ENCODE measurements around the gene EMILIN1. TPM values are rescaled to one million over a fixed set of nuclear protein-coding genes. Genes with fewer than 3 reads are reported as not detected.
"Not testable (repeated sequence)": the region's sequence is repeated elsewhere in the genome, so short reads cannot be mapped to it uniquely, and the experiment has no call there.

Gene EMILIN1
- total and polyA plus RNA-seq, 2 of the 8 experiments (the other 6 are each of a cell fraction or from before 2014, with no cell fraction given) = 1.9 to 3.0 TPM

GRCh38 chr2:27111392-27112078 is 33.1 kb downstream of the EMILIN1 start:
- not testable (repeated sequence) for H3K4me3 ChIP-seq (ENCODE audit: extremely low read depth in 1 of 4, insufficient read depth in 2 of 4, low read depth in 3 of 4, low read length in 4 of 4); H3K23me2 ChIP-seq (ENCODE audit: low read depth, low read length); H3K56ac ChIP-seq (replicated peaks; ENCODE audit: insufficient read length, low read depth, low read length); H4K5ac ChIP-seq (ENCODE audit: insufficient read length, low read depth, low read length); H3K4me2 ChIP-seq (ENCODE audit: insufficient read depth in 1 of 2, low read depth in 2 of 2, low read length in 2 of 2); H3K9me3 ChIP-seq (ENCODE audit: insufficient read depth in 2 of 2, low read depth in 1 of 2, low read length in 1 of 2); H3K27ac ChIP-seq (ENCODE audit: low read depth, low read length); H2BK15ac ChIP-seq (ENCODE audit: low read length); H2AFZ ChIP-seq (ENCODE audit: low read length); H2BK120ac ChIP-seq (replicated peaks; ENCODE audit: low read depth, low read length); H3K36me3 ChIP-seq (ENCODE audit: control insufficient read depth in 2 of 4, insufficient read depth in 4 of 4, low read length in 3 of 4); H3K18ac ChIP-seq (ENCODE audit: extremely low read depth, low read length); H3K27me3 ChIP-seq (replicated peaks in 1 of 4; ENCODE audit: control insufficient read depth in 3 of 4, extremely low read depth in 1 of 4, insufficient read depth in 3 of 4, low read length in 3 of 4); H2AK5ac ChIP-seq (ENCODE audit: low read depth, low read length); H2BK5ac ChIP-seq (ENCODE audit: low read depth, low read length); H3K79me2 ChIP-seq (ENCODE audit: control insufficient read depth in 1 of 2, insufficient read depth in 2 of 2, low read length in 2 of 2); H3K9ac ChIP-seq (replicated peaks in 1 of 4; ENCODE audit: extremely low read depth in 1 of 4, low read depth in 3 of 4, low read length in 3 of 4); H4K20me1 ChIP-seq (replicated peaks in 1 of 2; ENCODE audit: control insufficient read depth in 1 of 2, insufficient read depth in 2 of 2, low read length in 2 of 2); H3K14ac ChIP-seq (ENCODE audit: insufficient read length); H3K79me1 ChIP-seq (ENCODE audit: low read depth, low read length); FAIRE-seq; H3K4ac ChIP-seq (replicated peaks; ENCODE audit: insufficient read length, low read depth, low read length); H3K4me1 ChIP-seq (replicated peaks in 1 of 4; ENCODE audit: control insufficient read depth in 3 of 4, insufficient read depth in 4 of 4, low read length in 3 of 4); H4K91ac ChIP-seq (replicated peaks; ENCODE audit: insufficient read length, low read length); H2BK20ac ChIP-seq (ENCODE audit: low read length); DNase-seq (ENCODE audit: low read depth in 1 of 2, low spot score in 2 of 2); H3K23ac ChIP-seq (ENCODE audit: insufficient read length); H2BK12ac ChIP-seq (ENCODE audit: low read depth, low read length)
- H4K8ac ChIP-seq (ENCODE audit: extremely low read depth, insufficient read depth, low read length) = peak overlapping the region; percentile 68; the same call in 1 of the 2 replicates
- ChIA-PET POLR2A (ENCODE audit: partially characterized antibody) (interaction anchor here (0.8 to 1.3 kb wide), 6 partner anchors 10 to 197 kb away, joined by 3 to 5 read pairs (median 3); partner anchors contain the start of genes ABHD1 and UCN), CTCF (ENCODE audit: partially characterized antibody) (interaction anchor here (0.6 to 9.5 kb wide), 12 partner anchors 11 to 153 kb away, joined by 3 to 120 read pairs (median 4); no protein-coding TSS in a partner anchor)
- WGBS, 2 experiments (ENCODE audit: extremely low coverage in 1 of 2, insufficient coverage in 1 of 2, insufficient read length in 1 of 2, insufficient replicate concordance in 2 of 2, low coverage in 1 of 2, low lambda C conversion rate in 2 of 2, missing lambda C conversion rate in 1 of 2) = 91% methylated on average over 25 of the region's 49 CpGs; no CpG with 5 or more reads in 1 of the 2 experiments

Measured in H1 (cell line).